ENCODE measurements around the gene BAHD1.

Gene BAHD1

DNA sequence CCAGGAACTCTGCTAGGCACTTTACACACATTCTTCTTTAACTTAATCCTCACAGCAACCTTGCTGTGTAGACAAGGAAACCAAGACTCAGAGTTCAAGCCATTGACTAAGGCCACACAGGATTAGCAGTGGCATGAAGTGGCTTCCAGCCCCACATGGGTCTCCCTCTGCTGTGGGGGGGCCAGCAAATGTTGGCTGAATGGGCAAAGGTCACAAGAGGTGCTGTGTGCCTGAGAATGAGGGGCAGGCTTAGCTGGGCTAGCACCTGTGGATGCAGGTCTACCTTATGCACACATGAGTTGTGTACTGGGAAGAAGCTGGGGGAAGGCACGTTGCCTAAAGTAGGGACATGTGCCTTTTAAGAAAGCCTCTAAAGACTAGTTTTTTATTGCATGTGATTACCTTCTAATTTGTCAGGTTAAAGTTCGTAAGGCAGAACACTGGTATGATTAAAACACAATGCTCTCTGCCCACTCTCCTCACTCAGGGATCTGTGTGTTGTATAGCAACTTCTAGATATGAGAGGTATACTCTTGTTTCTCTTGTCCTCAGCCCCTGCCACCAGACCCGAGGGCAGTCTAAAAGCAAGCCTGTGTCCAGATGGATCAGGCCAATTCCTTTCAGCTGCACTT is 10.9 kb downstream of the BAHD1 start:
- TF ChIP-seq, protein P1, sequence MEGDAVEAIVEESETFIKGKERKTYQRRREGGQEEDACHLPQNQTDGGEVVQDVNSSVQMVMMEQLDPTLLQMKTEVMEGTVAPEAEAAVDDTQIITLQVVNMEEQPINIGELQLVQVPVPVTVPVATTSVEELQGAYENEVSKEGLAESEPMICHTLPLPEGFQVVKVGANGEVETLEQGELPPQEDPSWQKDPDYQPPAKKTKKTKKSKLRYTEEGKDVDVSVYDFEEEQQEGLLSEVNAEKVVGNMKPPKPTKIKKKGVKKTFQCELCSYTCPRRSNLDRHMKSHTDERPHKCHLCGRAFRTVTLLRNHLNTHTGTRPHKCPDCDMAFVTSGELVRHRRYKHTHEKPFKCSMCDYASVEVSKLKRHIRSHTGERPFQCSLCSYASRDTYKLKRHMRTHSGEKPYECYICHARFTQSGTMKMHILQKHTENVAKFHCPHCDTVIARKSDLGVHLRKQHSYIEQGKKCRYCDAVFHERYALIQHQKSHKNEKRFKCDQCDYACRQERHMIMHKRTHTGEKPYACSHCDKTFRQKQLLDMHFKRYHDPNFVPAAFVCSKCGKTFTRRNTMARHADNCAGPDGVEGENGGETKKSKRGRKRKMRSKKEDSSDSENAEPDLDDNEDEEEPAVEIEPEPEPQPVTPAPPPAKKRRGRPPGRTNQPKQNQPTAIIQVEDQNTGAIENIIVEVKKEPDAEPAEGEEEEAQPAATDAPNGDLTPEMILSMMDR (IDR thresholded peaks at IDR 0.05), result no peak

DNA sequence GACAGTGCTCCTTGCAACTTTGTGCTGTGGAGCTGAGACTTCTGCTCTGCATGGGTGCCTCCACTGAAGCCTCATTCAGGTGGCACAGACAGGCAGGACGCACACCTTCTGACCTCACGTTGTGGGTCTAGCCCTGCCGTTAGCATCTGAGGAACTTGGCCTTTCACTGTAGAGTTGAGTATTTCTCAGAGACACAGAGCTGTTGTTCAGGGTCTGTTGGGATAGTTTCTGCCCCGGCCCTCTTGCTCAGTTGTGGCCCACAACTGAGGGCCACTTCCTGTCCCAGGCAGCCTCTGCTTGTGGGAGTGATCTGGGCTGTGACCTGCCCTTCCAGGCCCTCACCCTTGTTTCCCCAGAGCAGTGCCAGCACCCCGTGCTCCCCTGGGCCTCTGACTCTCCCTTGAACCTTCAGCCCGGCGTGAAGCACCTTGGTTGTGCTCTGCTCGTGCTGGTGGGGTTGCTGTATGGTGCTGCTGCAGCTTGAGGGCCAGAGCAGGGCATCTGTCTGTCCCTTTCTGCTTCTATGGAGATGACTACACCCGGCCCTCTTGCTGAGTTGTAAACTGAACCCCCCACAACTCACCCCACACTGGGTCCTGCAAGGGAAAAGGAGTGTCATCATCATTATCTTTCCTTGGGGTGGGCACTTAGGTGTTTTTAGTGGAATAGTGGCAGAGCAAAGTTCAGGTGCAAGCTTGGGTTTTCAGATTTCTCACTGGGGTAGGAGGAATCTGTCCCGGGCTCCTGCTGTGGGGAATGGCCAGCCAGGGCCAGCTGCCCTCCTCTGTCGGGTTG is 11.7 kb downstream of the BAHD1 start:
- TF ChIP-seq, protein P1 (IDR thresholded peaks at IDR 0.05), result no peak

DNA sequence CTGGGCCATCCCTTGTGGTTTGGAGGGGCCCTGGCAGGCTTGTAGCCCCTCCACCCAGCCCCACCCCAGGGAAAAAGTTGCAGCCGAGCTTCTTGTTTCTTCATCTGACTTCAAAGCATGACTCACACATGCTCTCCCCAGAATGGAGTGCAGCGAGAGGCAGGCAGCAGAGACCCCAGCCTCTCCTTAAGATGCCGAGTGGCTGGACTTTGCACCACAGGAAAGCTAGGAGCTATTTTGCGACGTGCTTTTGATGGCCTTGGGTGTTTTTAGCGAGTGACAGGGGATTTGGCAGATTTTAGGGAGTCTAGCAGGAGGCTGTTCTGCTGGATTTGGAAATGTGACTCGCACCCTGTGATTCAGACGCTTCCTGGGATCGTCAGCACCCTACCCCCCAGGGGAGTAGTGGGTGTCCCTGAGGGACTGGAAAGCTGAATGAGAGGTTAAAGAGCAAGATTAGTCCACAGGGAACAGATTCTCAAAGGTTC is 14.2 kb downstream of the BAHD1 start:
- TF ChIP-seq, protein P1 (IDR thresholded peaks at IDR 0.05), result no peak

DNA sequence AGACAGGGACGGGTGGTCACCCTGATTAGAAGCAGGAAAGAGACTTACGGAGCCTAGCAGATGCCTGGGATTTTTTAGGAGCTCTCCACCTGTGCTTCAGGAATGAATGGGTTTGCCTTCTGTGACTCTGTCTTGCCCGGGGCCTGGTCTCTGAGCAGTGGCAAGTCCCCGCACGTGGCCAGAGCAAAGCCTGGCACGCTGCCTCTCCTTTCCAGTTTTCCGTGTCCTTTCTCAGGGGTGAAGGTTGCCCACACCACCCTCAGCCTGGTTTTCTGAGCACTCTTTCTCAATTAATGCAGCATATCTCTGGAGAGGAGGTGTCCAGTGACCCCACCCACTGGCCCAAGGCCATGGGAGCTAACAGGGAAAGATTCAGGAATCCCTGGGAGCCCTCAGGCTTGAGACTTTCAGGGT is 15.6 kb downstream of the BAHD1 start:
- TF ChIP-seq, protein P1 (IDR thresholded peaks at IDR 0.05), result no peak

DNA sequence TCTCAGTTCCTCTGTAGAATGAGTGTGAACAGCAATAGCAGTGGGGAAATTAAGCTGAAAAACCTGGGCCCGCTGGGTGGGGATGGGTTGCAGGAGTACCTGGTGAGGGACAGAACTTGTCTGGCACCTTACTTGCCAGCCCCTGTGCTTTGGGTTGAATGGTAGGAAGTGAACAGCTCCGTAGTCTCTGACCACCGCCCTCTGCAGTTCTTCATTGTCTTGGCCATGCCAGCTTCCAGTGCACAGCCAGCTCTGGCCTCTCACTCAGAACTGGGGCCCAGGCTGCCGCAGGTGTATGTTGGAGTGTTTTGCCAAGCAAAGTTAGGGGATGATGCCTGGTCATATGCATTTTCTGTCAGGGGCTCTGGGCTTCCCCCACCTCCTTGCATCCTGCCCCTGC is 16.0 kb downstream of the BAHD1 start:
- TF ChIP-seq, protein P1 (IDR thresholded peaks at IDR 0.05), result no peak

DNA sequence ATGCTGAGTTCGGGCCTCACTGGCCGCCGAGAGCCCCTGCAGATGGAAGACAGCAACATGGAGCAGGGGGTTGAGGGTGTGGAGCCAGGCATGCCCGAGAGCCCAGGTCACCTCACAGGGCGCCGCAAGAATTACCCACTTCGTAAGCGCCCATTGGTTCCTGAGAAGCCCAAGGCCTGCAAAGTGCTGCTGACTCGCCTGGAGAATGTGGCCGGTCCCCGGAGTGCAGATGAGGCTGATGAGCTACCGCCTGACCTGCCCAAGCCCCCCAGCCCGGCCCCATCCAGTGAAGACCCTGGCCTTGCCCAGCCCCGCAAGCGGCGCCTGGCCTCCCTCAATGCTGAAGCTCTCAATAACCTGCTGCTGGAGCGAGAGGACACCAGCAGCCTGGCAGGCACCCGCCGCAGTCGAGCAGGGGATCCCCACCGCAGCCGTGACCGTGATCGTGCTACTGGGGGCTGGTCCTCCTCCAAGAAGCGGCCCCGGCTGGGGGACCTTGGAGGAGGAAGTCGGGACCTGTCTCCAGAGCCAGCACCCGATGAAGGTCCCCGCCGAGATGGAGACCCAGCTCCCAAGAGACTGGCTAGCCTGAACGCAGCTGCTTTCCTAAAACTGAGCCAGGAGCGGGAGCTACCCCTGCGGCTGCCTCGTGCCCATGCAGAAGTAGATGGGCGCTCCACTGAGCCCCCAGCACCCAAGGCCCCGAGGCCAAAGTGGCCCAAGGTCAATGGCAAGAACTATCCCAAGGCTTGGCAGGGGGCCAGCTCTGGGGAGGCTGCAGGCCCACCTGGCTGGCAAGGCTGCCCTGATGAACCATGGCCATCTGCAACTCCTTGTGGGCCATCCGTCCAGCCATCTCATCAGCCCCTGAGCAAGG is 18.0 kb downstream of the BAHD1 start:
- TF ChIP-seq, protein P1 (IDR thresholded peaks at IDR 0.05), result no peak

DNA sequence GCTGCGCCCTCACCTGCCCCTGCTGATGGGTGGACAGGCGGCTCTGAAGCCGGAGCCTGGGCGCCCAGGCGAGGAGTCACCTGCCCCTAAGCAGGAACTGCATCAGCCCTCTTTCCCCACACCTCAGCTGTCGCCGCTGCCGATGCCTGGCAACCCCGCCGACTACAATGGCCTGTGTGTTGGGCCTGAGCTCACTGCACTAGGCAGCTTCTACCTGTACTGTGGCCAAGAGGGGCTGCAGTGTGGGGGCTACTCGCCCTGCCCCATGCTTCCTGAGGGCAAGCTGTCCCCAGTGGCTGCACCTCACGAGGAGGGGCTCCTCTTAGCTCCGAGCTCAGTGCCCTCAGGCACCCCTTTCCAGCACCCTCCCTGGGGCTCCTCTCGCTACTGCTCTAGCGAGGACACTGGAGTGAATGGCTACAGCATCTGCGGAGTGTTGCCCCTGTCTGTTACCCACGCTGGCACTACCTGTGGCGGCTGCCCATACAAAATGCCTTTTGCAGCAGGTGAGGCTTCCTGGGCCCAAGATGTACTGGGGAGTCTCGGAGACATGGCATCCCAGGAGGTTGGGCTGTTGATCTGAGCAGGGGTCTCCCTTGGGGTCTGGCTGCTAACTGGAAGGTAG is 18.8 kb downstream of the BAHD1 start:
- TF ChIP-seq, protein P1 (IDR thresholded peaks at IDR 0.05), result no peak

Data from LNCAP (cell line).